Measurements from ENCODE around the gene ARHGEF38.
"Not testable (repeated sequence)": the region's sequence is repeated elsewhere in the genome, so short reads cannot be mapped to it uniquely, and the experiment has no call there.

Gene ARHGEF38

GRCh38 chr4:105607876-105608275, 55.5 kb downstream of the ARHGEF38 start:
- Histone ChIP-seq H3K4me3 (replicated peaks; ENCODE audit: insufficient read depth, low read length) (no peak overlapping the region), H3K27ac (replicated peaks) (no peak overlapping the region), H3K27me3 (ENCODE audit: insufficient read depth, poor library complexity, severe bottlenecking) (no peaks in the 10 kb centered on the region)
- DNase-seq (ENCODE audit: low read depth in 1 of 2, low spot score in 1 of 2): no peak
- TF ChIP-seq POLR2AphosphoS5 (IDR thresholded peaks at IDR 0.05; ENCODE audit: low read depth) (no peak), REST (IDR thresholded peaks at IDR 0.05; ENCODE audit: insufficient replicate concordance, low read depth) (no peak), SPI1 (IDR thresholded peaks at IDR 0.05; ENCODE audit: borderline replicate concordance, low read depth) (no peak), CTCF (IDR thresholded peaks at IDR 0.05; ENCODE audit: insufficient read depth, low read length) (no peak)

GRCh38 chr4:105609819-105610218, 57.4 kb downstream of the ARHGEF38 start:
- not testable (repeated sequence) for H3K4me3 ChIP-seq (replicated peaks; ENCODE audit: insufficient read depth, low read length); H3K27me3 ChIP-seq (ENCODE audit: insufficient read depth, poor library complexity, severe bottlenecking); H3K27ac ChIP-seq (replicated peaks); DNase-seq (ENCODE audit: low read depth in 1 of 2, low spot score in 1 of 2)

GRCh38 chr4:105613306-105613705, 60.9 kb downstream of the ARHGEF38 start:
- Histone ChIP-seq H3K4me3 (replicated peaks; ENCODE audit: insufficient read depth, low read length) (no peak overlapping the region), H3K27ac (replicated peaks) (no peak overlapping the region), H3K27me3 (ENCODE audit: insufficient read depth, poor library complexity, severe bottlenecking) (no peaks in the 10 kb centered on the region)
- TF ChIP-seq REST (IDR thresholded peaks at IDR 0.05; ENCODE audit: insufficient replicate concordance, low read depth): no peak
- no peak for TF ChIP-seq POLR2AphosphoS5 (IDR thresholded peaks at IDR 0.05; ENCODE audit: low read depth)
- no peak for TF ChIP-seq CTCF (IDR thresholded peaks at IDR 0.05; ENCODE audit: insufficient read depth, low read length)
- TF ChIP-seq SPI1 (IDR thresholded peaks at IDR 0.05; ENCODE audit: borderline replicate concordance, low read depth): no peak
- no peak for TF ChIP-seq GABPA (IDR thresholded peaks at IDR 0.05; ENCODE audit: low read depth)
- DNase-seq (ENCODE audit: low read depth in 1 of 2, low spot score in 1 of 2): no peak

GRCh38 chr4:105619188-105619931, 66.9 kb downstream of the ARHGEF38 start:
- no peak for TF ChIP-seq REST (IDR thresholded peaks at IDR 0.05; ENCODE audit: insufficient replicate concordance, low read depth)
- no peak for TF ChIP-seq GABPA (IDR thresholded peaks at IDR 0.05; ENCODE audit: low read depth)
- TF ChIP-seq POLR2AphosphoS5 (IDR thresholded peaks at IDR 0.05; ENCODE audit: low read depth): no peak
- TF ChIP-seq CTCF (IDR thresholded peaks at IDR 0.05; ENCODE audit: insufficient read depth, low read length): no peak
- no peak for TF ChIP-seq SPI1 (IDR thresholded peaks at IDR 0.05; ENCODE audit: borderline replicate concordance, low read depth)
- no peak for DNase-seq (ENCODE audit: low read depth in 1 of 2, low spot score in 1 of 2)
- Histone ChIP-seq H3K27ac (replicated peaks) (no peak overlapping the region), H3K4me3 (replicated peaks; ENCODE audit: insufficient read depth, low read length) (no peak overlapping the region), H3K27me3 (ENCODE audit: insufficient read depth, poor library complexity, severe bottlenecking) (no peaks in the 10 kb centered on the region)

Data from HL-60 (cell line).